ENCODE measurements around the gene UNG. TPM values are rescaled to one million over a fixed set of nuclear protein-coding genes. Genes with fewer than 3 reads are reported as not detected.

The UNG gene
- polyA plus RNA-seq, 2 of the 4 experiments (the other 2 are of a cell fraction): 55.6 to 77.6 TPM

- TF ChIP-seq E2F6 (IDR thresholded peaks at IDR 0.05; ENCODE audit: borderline replicate concordance, low read depth) (peak; percentile 100), POLR2AphosphoS2 (conservative IDR thresholded peaks at IDR 0.05; ENCODE audit: low read length) (no peak), RCOR1 (IDR thresholded peaks at IDR 0.05; ENCODE audit: low read depth, low read length) (no peak), HOXB13 (CRISPR knock-in tag; IDR thresholded peaks at IDR 0.05; ENCODE audit: low read depth) (peak; percentile 88), ELK1 (IDR thresholded peaks at IDR 0.05; ENCODE audit: low read depth, low read length) (peak; percentile 77; the same call in 1 of the 2 replicates), JUNB (IDR thresholded peaks at IDR 0.05) (no peak), GATA3 (IDR thresholded peaks at IDR 0.05; ENCODE audit: borderline replicate concordance) (peak; percentile 33; the same call in 1 of the 2 replicates), RARB (CRISPR knock-in tag; IDR thresholded peaks at IDR 0.05) (peak; percentile 87), EHMT2 (IDR thresholded peaks at IDR 0.05; ENCODE audit: low read depth) (no peak), EHF (CRISPR knock-in tag; IDR thresholded peaks at IDR 0.05) (peak; percentile 79), KDM1A (IDR thresholded peaks at IDR 0.05; ENCODE audit: low read depth) (peak; percentile 84; the same call in 1 of the 2 replicates), RAD21 (conservative IDR thresholded peaks at IDR 0.05 in 1 of 2, IDR thresholded peaks at IDR 0.05 in 1 of 2) (peak; percentile 96), TP53 (CRISPR knock-in tag; IDR thresholded peaks at IDR 0.05) (peak; percentile 90; the same call in 1 of the 2 replicates), BCL3 (IDR thresholded peaks at IDR 0.05) (peak; percentile 84), SMC3 (IDR thresholded peaks at IDR 0.05) (peak; percentile 90), ZNF302 (CRISPR knock-in tag; IDR thresholded peaks at IDR 0.05) (no peak), CTCF (IDR thresholded peaks at IDR 0.05) (peak; percentile 95), HMGXB4 (CRISPR knock-in tag; IDR thresholded peaks at IDR 0.05; ENCODE audit: borderline replicate concordance) (peak; percentile 83; the same call in 1 of the 2 replicates), CHD2 (IDR thresholded peaks at IDR 0.05; ENCODE audit: low read length, partially characterized antibody) (peak; percentile 91), NFE2L2 (conservative IDR thresholded peaks at IDR 0.05; ENCODE audit: low read length) (no peak), CBX8 (IDR thresholded peaks at IDR 0.05) (no peak), BHLHE40 (IDR thresholded peaks at IDR 0.05; ENCODE audit: low read depth, low read length) (no peak), MAZ (IDR thresholded peaks at IDR 0.05; ENCODE audit: borderline replicate concordance, low read depth, low read length) (peak; percentile 91; the same call in 1 of the 2 replicates)
Observed at GRCh38 chr12:109093022-109093918, 4.1 kb upstream of the UNG start, which contains the start of gene ALKBH2 (continued).

Data from A549 (cell line).